Left lobe of liver (tissue), 2 donors: ENCODE data around the gene ZBED4. TPM values are rescaled to one million over a fixed set of nuclear protein-coding genes. Genes with fewer than 3 reads are reported as not detected.

Experiments used
- ATAC-seq: fragments of 200-7000 bp; cut with Tn5 transposase; one replicate; pipeline ENCODE4 v1.9.1; 2020; ENCODE audit warnings: mild to moderate bottlenecking, moderate library complexity
- DNase-seq: peaks from one replicate; pipeline ENCODE4 v3.0.0-alpha.2; 2020; ENCODE audit warnings: low spot score
- total RNA-seq: library from RNA; stranded (reverse); gene quantifications from one replicate; pipeline ENCODE4 v1.2.1, GENCODE V29; 2021
- donor health status: DM: no; HTN: no; CAD: no; lungs with moderate emphysema.
- donor health status: DM: no; HTN: yes; CAD: no.

Gene ZBED4
- total RNA-seq, 1 donor from 2014 or later = 4.7 TPM

DNA sequence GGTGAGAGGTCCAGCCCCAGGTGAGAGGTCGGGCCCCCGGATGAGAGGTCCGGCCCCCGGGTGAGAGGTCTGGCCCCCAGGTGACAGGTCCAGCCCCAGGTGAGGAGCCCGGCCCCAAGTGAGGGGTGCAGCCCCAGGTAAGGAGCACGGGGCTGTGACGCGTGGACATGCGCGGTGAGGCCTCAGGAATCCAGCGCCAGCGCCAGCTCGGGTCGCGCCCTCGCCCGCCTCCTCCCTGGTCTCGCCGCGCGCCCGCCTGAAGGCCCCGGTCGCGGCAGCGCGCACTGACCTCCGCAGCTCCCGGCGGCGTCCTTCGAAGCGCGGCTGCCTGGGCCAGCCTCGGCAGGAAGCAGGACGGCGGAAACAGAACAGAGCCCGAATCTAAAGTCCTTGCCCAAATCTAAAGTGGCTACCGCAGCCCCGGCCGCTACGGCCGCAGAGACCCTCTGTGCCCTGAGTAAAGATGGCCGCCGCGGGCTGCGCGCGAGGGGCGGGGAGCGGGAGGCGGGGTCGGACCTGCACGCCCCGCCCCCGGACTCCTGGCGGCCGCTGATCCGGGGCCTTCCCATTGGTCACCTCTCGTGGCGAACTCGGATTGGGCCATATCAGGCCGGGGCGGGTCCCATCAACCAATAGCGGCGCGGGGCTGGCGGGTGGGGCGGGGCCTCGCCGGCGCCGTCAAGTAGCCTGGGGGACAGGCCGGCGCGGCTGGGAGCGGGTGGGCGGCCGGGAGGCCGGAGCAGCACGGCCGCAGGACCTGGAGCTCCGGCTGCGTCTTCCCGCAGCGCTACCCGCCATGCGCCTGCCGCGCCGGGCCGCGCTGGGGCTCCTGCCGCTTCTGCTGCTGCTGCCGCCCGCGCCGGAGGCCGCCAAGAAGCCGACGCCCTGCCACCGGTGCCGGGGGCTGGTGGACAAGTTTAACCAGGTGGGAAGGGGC lies 64.6 kb downstream of the ZBED4 start, which contains the start of the genes ALG12 and CRELD2:
ALG12 (minus strand) TSS at position 465 of the 937 bp plus-strand sequence. CDS start 4,673 bp downstream, outside the sequence.
CRELD2 (plus strand) TSS at position 661 of the 937 bp plus-strand sequence; CDS start at position 797, 136 bp downstream.
- ATAC-seq (peak; percentile 92), DNase-seq (peak; percentile 98)

DNA sequence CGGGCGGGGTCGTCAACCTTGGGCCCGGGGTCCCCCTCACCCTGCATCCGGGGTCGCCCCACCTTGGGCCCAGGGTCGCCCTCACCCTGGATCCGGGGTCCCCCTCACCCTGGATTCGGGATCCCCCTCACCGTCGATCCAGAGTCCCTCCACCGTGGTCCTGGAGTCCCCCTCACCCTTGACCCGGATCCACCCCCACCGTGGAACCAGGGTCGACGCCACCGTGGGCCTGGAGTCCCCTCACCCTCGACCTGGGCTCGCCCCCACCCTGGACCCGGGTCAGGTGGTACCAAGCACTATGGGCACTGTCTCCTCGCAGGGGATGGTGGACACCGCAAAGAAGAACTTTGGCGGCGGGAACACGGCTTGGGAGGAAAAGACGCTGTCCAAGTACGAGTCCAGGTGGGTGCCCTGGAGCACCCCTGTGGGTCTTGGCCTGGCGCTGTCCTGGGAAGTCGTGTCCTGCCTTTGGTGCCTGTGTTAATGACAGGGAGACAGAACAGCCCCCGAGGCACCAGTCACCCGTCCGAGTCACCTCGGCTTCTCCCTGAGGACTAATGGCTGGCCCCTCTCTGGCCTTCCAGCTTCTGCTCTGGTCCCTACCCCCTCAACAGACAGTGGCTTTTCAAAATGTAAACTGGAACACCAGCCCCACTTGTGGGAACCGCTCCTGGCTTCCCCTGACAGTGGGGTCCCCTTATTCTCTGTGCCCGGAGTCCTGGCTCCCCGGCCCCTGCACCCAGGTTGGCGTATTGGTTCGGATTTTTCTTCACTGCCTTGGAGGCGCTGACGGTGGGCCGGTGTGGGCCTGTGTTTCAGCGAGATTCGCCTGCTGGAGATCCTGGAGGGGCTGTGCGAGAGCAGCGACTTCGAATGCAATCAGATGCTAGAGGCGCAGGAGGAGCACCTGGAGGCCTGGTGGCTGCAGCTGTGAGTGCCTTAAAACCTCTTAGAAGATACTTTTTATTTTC lies 65.6 kb downstream of the ZBED4 start:
- ATAC-seq (no peak), DNase-seq (peak; percentile 62)

DNA sequence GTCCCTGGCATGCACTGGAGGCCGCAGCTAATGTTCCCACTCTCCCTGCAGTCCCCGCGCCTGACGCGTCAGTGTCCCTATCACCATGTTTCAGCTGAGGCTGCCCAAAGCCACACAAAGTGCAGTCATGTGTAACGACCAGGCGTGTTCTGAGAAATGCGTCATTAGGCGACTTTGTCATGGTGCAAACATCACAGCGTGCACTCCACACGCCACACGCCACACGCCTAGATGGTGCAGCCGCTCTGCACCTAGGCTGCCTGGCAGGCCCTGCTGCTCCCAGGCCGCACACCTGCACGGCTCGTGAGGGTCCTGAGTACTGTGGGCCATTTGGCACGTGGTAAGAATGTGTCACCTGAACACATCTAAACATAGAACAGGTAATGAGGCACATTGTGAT lies 67.2 kb downstream of the ZBED4 start:
- ATAC-seq (no peak), DNase-seq (no peak)

DNA sequence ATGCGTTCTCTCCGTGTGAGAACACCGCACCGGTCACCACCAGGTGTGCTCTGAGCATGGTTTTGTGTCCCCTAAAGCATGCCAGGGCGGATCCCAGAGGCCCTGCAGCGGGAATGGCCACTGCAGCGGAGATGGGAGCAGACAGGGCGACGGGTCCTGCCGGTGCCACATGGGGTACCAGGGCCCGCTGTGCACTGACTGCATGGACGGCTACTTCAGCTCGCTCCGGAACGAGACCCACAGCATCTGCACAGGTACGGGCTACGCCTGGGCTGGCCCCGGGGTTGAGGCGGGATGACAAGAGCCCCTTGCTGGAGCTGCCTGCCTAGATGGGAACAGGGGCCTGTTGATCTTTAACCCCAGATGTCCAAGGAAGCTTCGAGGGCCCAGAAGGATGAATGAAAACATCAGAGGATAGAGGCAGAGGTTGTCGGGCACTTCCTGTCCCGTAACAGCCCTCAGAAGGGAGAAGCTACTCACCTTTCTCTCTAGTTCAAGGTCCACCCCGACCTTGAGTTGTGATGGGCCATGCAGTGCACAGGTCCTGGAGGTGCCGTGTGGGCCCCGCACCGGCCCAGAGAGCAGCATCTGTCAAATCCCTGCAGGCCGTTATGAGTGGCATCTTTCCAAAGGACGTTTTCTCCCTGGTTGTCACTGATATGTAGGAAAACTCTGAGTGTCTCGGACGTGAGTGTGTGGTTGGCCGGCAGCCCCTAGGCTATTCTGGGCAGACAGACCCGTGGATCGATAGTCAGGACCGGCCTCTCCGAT lies 68.0 kb downstream of the ZBED4 start:
- ATAC-seq (no peak), DNase-seq (no peak)

DNA sequence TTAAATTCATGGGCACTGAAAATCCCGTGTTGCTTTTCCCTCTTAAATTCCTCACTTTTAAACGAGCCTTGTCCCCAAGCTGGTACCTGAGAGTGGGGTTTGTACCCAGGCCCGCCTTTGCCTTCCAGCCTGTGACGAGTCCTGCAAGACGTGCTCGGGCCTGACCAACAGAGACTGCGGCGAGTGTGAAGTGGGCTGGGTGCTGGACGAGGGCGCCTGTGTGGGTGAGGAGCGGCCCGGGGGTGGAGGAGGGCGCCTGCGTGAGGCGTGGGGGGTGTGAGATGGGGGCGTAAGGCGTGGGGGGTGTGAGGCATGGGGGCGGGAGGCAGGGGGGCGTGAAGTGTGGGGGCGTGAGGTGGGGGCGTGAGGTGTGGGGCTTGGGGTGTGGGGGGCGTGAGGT lies 68.8 kb downstream of the ZBED4 start:
- ATAC-seq (no peak), DNase-seq (no peak)

DNA sequence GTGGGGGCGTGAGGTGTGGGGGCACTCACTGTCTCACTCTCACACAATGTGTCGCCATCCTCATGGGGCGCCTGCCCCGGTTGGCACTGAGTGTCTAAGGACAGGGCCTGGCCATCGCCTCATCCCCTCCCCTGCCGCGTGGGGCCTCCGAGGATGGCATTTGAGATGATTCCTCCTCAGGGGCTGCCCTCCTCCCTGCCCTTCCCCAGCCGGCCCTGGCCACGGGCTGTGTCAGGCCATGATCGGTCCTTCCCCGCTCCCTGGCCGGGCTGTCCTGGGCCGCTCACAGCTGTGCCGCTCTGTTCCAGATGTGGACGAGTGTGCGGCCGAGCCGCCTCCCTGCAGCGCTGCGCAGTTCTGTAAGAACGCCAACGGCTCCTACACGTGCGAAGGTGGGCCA lies 69.3 kb downstream of the ZBED4 start:
- no peak for DNase-seq
- no peak for ATAC-seq

DNA sequence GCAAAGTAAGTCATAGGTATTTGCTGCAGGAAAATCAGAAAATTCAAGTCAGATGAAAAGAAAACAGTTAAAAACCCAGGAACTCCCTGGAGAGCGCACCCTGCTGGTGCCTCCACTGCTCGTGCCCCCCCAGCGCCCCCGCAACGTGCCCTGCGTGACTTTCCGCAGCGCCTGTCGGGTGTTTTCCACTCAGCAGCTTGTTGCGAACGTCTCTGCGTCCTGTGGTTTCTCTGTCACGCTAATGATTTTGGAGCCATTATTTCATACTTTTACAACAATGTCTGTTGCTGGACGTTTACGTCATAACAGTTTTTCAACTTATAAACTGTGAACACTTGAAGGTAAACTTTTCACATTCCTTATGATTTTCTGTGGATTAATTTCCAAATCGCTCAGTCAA lies 69.8 kb downstream of the ZBED4 start:
- DNase-seq = no peak

DNA sequence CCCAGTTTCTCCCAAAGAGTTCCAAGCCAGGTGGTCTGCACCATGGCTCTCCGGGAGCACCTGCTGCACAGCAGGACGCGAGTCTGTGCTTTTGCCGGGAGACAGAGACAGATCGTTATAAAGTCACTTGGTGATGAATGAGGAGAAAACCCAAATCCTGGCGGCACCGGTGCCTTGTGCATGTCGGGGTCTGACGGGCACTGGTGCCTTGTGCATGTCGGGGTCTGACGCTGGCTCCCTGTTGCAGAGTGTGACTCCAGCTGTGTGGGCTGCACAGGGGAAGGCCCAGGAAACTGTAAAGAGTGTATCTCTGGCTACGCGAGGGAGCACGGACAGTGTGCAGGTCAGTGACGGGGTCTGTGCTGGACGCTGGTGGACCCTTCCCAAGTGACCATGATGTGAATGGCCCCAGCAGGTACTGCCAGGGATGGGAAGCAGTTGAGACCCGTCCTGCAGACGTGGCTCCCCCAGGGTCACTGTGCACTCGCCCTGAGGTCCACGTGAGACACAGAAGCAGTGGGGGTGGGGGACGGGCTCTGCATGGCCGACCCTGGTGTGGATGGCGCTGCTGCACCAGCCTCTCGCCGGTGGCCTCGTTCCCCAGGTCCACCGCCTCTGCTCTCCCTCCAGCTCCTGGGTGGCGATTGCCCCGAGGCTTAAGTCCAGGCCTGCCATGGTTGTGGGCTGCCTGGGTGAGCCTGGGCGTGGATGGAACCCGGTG lies 70.6 kb downstream of the ZBED4 start:
- ATAC-seq (no peak), DNase-seq (no peak)

More for the DNA sequence above, 69.8 kb downstream of the ZBED4 start:
- no peak for ATAC-seq

DNA sequence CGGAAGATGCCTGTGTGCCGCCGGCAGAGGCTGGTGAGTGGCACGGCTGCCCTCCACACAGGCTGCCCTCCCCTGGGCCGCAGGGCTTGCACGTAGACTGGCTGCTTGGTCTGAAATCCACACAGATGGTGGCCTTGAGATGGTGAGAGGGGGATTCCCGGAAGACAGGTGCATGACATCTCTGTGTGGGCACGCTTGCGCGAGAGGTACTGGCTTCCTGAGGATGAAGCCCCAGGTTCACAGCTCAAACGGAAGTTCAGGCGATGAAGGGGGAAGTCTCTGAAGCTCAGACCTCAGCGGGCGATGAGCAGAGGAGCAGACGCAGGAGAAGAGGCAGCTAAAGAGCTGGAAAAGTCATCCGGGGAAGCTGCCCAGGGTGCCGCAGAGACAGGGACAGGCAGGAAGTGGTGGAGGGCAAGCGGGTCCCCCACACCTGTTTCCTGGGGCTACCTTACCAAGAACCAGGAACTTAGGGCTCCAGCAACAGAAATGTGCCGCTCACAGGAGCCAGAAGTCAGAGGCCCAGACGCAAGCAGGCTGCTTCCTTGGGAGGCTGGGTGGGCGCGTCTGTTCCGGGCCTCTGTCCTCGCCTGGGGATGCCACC lies 72.0 kb downstream of the ZBED4 start:
- DNase-seq (no peak), ATAC-seq (no peak)

DNA sequence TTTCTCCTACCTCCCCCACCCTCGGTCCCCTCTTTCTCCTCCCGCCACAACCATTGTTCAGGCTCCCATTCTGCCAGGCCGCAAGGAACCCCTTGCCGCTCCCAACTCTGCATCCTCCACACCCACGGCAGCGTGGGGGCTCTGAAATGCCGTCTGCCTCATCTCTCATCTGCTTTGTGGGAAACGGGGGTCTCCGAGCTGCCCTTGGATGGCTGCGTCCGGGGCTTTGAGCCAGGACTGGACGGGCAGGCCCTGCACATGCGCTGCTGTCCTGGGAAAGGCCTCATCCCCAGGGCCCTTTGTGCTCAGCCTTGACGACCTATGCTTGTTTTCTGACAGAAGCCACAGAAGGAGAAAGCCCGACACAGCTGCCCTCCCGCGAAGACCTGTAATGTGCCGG lies 73.3 kb downstream of the ZBED4 start:
- DNase-seq = no peak
- ATAC-seq = no peak

DNA sequence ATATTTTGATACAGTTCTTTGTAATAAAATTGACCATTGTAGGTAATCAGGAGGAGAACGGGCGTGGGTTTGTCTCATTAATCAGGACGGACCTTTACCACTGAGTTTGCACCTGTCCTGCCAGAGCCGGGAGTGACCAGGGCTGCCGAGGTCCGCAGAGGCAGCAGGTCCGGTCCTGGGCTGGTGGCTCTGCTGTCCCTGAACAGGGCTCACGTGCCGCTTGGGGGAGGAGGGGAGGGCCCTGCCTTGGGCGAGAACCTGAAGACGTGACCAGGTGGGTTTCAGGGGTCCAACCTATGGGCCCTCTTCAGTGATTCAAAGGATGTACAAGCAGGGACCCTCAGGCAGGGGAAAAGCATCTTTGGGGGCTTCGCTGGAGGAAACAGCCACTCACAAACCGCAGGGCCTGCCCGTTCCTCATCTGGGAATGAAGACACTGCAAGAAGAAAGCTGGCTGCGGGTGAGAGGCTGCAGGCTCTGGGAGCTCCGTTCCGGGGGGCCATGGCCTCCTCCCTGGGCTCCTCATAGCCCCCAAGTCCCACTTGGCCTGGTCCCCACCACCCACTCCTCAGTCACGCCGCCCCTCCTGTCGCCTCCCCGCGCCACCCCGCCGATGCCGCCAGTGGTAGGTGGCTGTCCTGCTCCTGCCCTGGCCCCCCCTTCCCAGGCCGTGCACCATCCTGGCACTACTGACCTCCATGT lies 74.0 kb downstream of the ZBED4 start:
- DNase-seq (no peak), ATAC-seq (no peak)

DNA sequence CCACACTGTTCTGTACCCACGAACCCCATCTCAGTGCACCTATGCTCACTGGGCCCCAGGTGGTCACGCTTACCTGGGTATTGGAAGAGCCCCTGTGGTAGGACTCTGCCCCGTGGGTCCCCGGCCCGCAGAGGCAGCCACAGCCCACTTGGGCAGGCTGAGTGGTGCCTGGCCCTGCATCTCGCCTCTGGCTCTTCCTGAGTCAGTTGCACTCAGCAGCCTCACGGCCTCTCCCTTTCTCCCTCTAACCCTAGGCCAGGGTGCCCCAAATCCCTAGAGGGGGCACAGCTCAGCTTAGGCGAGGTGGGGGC lies 74.5 kb downstream of the ZBED4 start:
- DNase-seq (no peak), ATAC-seq (no peak)

DNA sequence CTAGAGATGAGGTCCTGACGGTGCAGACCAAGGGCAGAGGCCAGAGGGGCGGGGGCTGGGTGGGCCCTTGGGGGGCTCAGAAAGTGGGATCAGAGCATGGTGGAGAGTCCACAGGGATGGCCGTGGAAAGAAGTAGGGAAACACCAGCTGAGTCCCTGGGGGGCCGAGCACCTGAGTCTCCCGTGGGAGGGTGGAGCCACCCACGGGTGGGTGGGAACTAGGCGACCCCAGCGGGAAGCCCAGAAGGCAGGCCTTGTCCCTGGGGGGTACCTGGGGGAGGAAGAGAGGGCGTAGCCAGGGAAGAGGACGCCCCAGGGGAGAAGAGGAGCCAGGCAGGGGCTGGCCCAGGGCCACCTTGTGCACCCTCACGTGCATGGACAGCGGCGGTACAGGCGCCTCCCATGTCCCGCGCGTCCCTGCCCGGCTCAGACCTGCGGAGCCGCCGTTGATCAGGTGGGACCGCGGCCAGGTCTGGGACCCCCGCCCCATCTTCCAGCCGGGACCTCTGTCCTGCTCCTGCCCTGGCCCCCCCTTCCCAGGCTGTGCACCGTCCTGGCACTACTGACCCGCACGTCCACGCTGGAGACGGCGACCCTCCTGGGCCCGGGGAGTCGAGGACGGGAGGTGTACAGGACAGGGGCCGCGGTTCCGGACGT lies 75.0 kb downstream of the ZBED4 start:
- ATAC-seq (no peak), DNase-seq (no peak)

DNA sequence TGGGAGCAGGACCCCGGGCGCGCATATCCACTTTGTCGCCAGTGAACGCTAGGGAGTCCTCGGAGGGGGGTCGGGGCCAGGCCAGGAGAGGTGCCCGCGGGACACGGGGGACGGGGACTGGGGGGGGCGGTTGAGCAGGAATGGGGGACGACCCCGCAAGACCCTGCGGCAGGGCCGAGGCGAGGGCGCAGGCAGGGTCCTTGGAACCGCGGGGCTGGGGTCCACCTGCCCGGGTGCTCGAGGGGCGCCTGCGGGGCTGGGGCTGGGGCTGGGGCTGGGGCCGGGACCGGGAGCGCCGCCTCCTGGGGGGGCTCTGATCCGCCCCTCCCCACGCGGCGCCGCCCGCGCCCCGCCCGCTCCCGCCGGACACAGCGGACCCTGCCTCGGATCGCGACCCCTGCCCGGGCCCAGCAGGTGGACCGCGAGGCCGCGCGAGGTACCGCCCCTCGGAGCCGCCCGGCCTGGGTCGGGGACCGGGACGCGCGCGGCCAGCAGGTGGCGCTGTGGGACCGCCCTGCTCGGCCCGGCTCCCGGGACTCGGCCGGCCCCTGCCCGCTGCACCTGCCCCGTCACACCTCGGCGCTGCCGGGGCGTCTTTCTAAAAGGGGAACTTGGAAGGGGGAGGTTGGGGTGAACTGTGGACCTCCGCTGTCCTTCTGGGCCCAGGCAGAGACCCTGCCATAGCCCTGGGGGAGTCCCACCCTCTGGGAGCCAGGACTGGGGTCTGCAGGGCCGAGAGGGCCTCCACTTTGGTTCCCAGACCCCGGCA lies 75.8 kb downstream of the ZBED4 start:
- DNase-seq = peak; percentile 73
- peak; percentile 67 for ATAC-seq

DNA sequence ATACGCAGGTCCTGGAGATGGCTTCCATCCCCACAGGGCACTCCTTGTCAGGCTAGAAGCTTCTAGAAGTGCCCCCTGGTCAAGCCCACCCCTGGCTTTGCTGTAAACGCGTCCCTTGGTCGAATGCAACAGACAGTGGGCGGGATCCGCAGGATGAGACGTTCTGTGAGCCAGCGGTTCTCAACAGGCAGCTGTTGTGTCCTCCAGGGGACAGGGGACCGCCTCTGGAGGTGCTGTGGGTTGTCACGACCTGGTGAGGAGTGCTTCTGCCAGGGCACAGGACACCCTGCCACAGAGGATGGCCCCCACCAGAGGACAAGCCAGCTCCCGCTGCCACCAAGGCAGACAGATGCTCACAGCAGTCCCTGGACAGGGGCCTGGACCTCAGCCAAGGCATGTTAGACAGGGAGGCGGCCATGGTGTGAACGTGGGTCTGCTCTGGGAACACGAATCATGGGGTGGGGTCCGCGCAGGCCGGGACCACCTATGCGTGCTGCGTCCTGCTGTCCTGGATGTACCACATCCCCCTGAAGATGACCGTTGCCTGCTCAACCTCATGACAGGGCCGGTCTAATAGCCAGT lies 76.4 kb downstream of the ZBED4 start:
- ATAC-seq = no peak
- peak; percentile 58 for DNase-seq

DNA sequence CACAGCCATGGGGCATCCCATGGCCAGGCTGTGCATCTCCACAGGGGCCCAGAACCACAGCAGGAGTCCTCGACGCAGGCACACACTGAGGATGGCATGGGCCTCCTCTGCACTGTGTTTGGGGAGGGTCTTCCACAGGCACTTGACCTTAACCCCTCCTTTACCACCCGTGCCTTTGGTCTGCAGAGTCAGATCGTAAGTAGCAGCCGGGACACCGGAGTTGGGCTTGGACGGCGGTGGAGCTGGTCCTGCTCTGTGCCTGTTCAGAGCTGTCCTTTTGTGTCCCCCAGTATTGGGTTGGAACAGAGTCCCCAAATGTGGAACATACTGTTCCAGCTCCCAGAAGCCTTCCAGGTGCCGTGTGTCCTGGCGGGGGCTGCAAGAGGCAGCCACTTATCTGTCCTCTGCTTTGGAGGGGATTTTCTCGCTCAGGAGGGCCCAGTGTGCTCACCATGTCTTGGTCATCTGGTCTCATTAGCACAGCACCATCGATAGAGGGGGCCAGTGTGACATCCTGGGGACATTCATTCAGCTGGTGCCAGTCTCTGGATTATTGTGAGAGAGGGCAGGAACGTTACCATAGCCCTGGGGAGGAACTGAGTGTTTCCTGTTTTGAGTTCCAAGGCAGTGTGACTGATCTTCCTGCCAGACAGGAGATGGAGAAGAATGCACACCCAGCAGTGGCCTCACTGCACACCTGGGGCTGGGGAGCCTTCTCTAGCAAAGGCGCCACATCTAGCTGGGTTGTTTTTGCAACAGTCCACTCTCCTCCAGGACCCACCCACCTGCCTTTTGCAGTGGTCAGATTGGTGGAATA lies 77.2 kb downstream of the ZBED4 start:
- ATAC-seq (peak; percentile 76), DNase-seq (peak; percentile 83)
